22Rv1 (cell line): ENCODE measurements around the gene EIF4ENIF1.

ENCODE experiments used
- H3K27ac ChIP-seq: fragments of 450-650 bp; 2 replicates; pipeline ENCODE4 v1.5.1; 2017
- ZFX ChIP-seq: fragments of 450-650 bp; IDR thresholded peaks from 2 replicates; pipeline ENCODE4 v1.6.1; 2017; ENCODE audit warnings: antibody characterized with exemption, borderline replicate concordance
- TF ChIP-seq, protein P1 (sequence below): fragments of 450-650 bp; IDR thresholded peaks from 2 replicates; pipeline ENCODE4 v1.5.1; 2017; ENCODE audit warnings: mild to moderate bottlenecking

The EIF4ENIF1 gene

DNA sequence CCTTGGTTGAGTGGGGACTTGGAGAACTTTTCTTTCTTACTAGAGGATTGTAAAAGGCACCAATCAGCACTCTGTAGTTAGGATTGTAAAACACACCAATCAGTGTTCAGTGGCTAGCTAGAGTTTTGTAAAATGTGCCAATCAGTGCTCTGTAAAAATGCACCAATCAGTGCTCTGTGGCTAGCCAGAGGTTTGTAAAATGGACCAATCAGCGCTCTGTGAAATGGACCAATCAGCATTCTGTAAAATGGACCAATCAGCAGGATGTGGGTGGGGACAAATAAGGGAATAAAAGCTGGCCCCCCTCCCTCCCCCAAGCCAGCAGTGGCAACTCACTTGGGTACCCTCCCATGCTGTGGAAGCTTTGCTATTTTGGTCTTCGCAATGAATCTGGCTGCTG, 95.7 kb downstream of the EIF4ENIF1 start:
- no peak overlapping the region for H3K27ac ChIP-seq
- no peak for TF ChIP-seq ZFX
- TF ChIP-seq, protein P1, sequence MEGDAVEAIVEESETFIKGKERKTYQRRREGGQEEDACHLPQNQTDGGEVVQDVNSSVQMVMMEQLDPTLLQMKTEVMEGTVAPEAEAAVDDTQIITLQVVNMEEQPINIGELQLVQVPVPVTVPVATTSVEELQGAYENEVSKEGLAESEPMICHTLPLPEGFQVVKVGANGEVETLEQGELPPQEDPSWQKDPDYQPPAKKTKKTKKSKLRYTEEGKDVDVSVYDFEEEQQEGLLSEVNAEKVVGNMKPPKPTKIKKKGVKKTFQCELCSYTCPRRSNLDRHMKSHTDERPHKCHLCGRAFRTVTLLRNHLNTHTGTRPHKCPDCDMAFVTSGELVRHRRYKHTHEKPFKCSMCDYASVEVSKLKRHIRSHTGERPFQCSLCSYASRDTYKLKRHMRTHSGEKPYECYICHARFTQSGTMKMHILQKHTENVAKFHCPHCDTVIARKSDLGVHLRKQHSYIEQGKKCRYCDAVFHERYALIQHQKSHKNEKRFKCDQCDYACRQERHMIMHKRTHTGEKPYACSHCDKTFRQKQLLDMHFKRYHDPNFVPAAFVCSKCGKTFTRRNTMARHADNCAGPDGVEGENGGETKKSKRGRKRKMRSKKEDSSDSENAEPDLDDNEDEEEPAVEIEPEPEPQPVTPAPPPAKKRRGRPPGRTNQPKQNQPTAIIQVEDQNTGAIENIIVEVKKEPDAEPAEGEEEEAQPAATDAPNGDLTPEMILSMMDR, result no peak
